Heart left ventricle (tissue), 16 donors: ENCODE results near the gene UGT1A6. TPM values are rescaled to one million over a fixed set of nuclear protein-coding genes. Genes with fewer than 3 reads are reported as not detected.

Source experiments
- ATAC-seq, 4 donors: fragments of 200-7000 bp; cut with Tn5 transposase; one replicate each; pipeline ENCODE4 v1.9.1; 2020 to 2022; ENCODE audit warnings: moderate library complexity in 4 of 4, mild to moderate bottlenecking in 3 of 4, moderate number of reproducible peaks in 1 of 4
- DNase-seq, 5 donors: peaks; one replicate each; pipeline ENCODE4 v3.0.0-alpha.2; 2020
- H3K27ac ChIP-seq, 12 donors: fragments of 200-600 bp; sonication (generic) in 4 of 12; one replicate each; pipeline versions ENCODE4 v1.5.0 to v1.8.0; 2016 to 2022; ENCODE audit warnings: mild to moderate bottlenecking in 2 of 12
- H3K27me3 ChIP-seq, 9 donors: fragments of 200-600 bp; sonication (generic) in 2 of 9; one replicate each; pipeline versions ENCODE4 v1.5.1 to v1.8.0; 2016 to 2022; ENCODE audit warnings: mild to moderate bottlenecking in 3 of 9
- H3K36me3 ChIP-seq, 9 donors: fragments of 200-600 bp; sonication (generic) in 2 of 9; one replicate each; pipeline versions ENCODE4 v1.5.0 to v1.8.0; 2018 to 2022; ENCODE audit warnings: mild to moderate bottlenecking in 2 of 9
- H3K4me1 ChIP-seq, 12 donors: fragments of 200-600 bp; sonication (generic) in 4 of 12; one replicate each; pipeline versions ENCODE4 v1.5.0 to v1.8.0; 2016 to 2022; ENCODE audit warnings: mild to moderate bottlenecking in 3 of 12
- H3K4me3 ChIP-seq, 12 donors: fragments of 200-600 bp; sonication (generic) in 4 of 12; one replicate each; pipeline versions ENCODE4 v1.5.0 to v1.8.0; 2017 to 2022; ENCODE audit warnings: mild to moderate bottlenecking in 9 of 12, moderate library complexity in 4 of 12
- H3K9me3 ChIP-seq, 12 donors: fragments of 200-600 bp; sonication (generic) in 4 of 12; one replicate each; pipeline versions ENCODE4 v1.5.0 to v1.8.0; 2016 to 2022; ENCODE audit warnings: mild to moderate bottlenecking in 1 of 12
- CTCF ChIP-seq, 12 donors: fragments of 200-600 bp; sonication (generic) in 4 of 12; IDR thresholded peaks; one replicate each; pipeline versions ENCODE4 v1.5.0 to v1.8.0; 2018 to 2022; ENCODE audit warnings: antibody characterized with exemption in 12 of 12, mild to moderate bottlenecking in 5 of 12
- POLR2A ChIP-seq, 2 donors: fragments of 450-650 bp; IDR thresholded peaks; one replicate each; pipeline ENCODE4 v1.6.1; 2017; ENCODE audit warnings: antibody characterized with exemption in 2 of 2, mild to moderate bottlenecking in 2 of 2, moderate library complexity in 2 of 2
- WGBS, 4 donors: extraction: QIAGEN DNeasy Blood & Tissue Kit in 2 of 4; methylation state at CpG; one replicate each; pipeline versions ENCODE4 v1.1.5 to v1.1.7; 2013 to 2018; 5-methylcytosine and 5-hydroxymethylcytosine counted together
- intact Hi-C, 10 donors: fragments of 100-400 bp; cut with DNase I; formaldehyde crosslinking; loops; one replicate each; pipeline versions ENCODE4 v1.11.1 to v1.14.2; 2022
- polyA plus RNA-seq, 2 donors: library from polyadenylated mRNA; stranded (reverse); fragments of 200-250 nt; gene quantifications; one replicate each; pipeline ENCODE4 v1.2.3, GENCODE V29; 2013
- total RNA-seq, 9 donors: library from RNA; depleted of rRNA in 2 of 9; stranded (reverse); fragments of >200 nt in 2 of 9; fragmentation: NEBNext Ultra II Directional in 3 of 9; extraction: Animal tissue kit (Norgen Biotek cat#: 25700) in 3 of 9; gene quantifications; one replicate each; pipeline versions ENCODE4 v1.1.0 to v1.2.4, GENCODE V29; 2016 to 2023
- donor health status: ischemic (EF 13 %, LVEDD 7.1; RV severe dilation, severe dysfunction).
- donor health status: healthy with polysubstance abuse.
- donor health status: DM: no; HTN: yes; CAD: no.
- donor health status: DM: no; HTN: no; CAD: no.
- donor health status: ischemic (EF 25% LVEDD 6.9; RV normal size, moderate dysfunction).
- donor health status: ischemic (EF 25% LVEDD 5.7; RV mildly dilated, moderate dysfunction).
- donor health status: healthy.
- donor health status: DM: yes; HTN: yes; CAD: no.
- donor health status: ischemic (EF 35%, LVEDD 5.7; RV mildly dilated, moderate dysfunction).
- donor health status: nonischemic (EF 11% LVEDD 7.7; RV severe dilation, severe dysfunction).
- donor health status: DM: yes; HTN: yes; CAD: no.
- donor health status: PGD.
- donor health status: ischemic (EF 29% LVEDD 5.4; RV normal size, mild dysfunction).
- donor health status: nonischemic (EF 23%, LVEDD 6.1; RV moderate dilation, normal function).

UGT1A6 gene
- total and polyA plus RNA-seq, 11 donors = not detected

GRCh38 chr2:233799716-233800115 is 107.0 kb downstream of the UGT1A6 start:
- Histone ChIP-seq H3K4me1 (no peaks in the 10 kb centered on the region), H3K27ac (no peak overlapping the region), H3K36me3 (no peaks in the 10 kb centered on the region), H3K9me3 (no peaks in the 10 kb centered on the region), H3K4me3 (no peak overlapping the region), H3K27me3 (no peaks in the 10 kb centered on the region)
- intact Hi-C loops = no loop called here
- no peak for ATAC-seq
- 43 to 53% (median 51%) methylated on average over 4 to 5 of the region's 5 CpGs for WGBS, 4 donors
- TF ChIP-seq CTCF (IDR thresholded peaks at IDR 0.05) (no peak), POLR2A (IDR thresholded peaks at IDR 0.05) (no peak)
- no peak for DNase-seq

GRCh38 chr2:233800208-233800607 is 107.5 kb downstream of the UGT1A6 start:
- H3K27ac ChIP-seq = no peak overlapping the region
- no peak for ATAC-seq
- H3K36me3 ChIP-seq = no peaks in the 10 kb centered on the region
- no peaks in the 10 kb centered on the region for H3K4me1 ChIP-seq
- no peaks in the 10 kb centered on the region for H3K27me3 ChIP-seq
- intact Hi-C loops = no loop called here
- H3K4me3 ChIP-seq = no peak overlapping the region
- no peak for TF ChIP-seq POLR2A (IDR thresholded peaks at IDR 0.05)
- TF ChIP-seq CTCF (IDR thresholded peaks at IDR 0.05) = no peak
- no peaks in the 10 kb centered on the region for H3K9me3 ChIP-seq
- WGBS, 4 donors = 74 to 88% (median 80%) methylated on average over 7 of the region's 7 CpGs
- DNase-seq = no peak

GRCh38 chr2:233801357-233802131 is 108.9 kb downstream of the UGT1A6 start:
- Histone ChIP-seq H3K27me3 (no peaks in the 10 kb centered on the region), H3K36me3 (no peaks in the 10 kb centered on the region), H3K9me3 (no peaks in the 10 kb centered on the region), H3K4me3 (no peak overlapping the region), H3K27ac (no peak overlapping the region), H3K4me1 (no peaks in the 10 kb centered on the region)
- TF ChIP-seq POLR2A (IDR thresholded peaks at IDR 0.05) (no peak), CTCF (IDR thresholded peaks at IDR 0.05) (no peak)
- DNase-seq (no peak), ATAC-seq (no peak)
- intact Hi-C loops = no loop called here
- WGBS, 4 donors = 71 to 87% (median 73%) methylated on average over 8 to 9 of the region's 9 CpGs

GRCh38 chr2:233802132-233802815 is 109.6 kb downstream of the UGT1A6 start:
- ATAC-seq (no peak), DNase-seq (no peak)
- intact Hi-C loops = no loop called here
- TF ChIP-seq POLR2A (IDR thresholded peaks at IDR 0.05) (no peak), CTCF (IDR thresholded peaks at IDR 0.05) (no peak)
- no peaks in the 10 kb centered on the region for H3K36me3 ChIP-seq
- no peaks in the 10 kb centered on the region for H3K9me3 ChIP-seq
- H3K4me3 ChIP-seq = no peak overlapping the region
- 57 to 92% (median 58%) methylated on average over 2 to 3 of the region's 3 CpGs for WGBS, 4 donors
- no peaks in the 10 kb centered on the region for H3K27me3 ChIP-seq
- no peak overlapping the region for H3K27ac ChIP-seq
- no peaks in the 10 kb centered on the region for H3K4me1 ChIP-seq
